K562 (cell line): ENCODE results near the gene PRKAR1B. TPM values are rescaled to one million over a fixed set of nuclear protein-coding genes. Genes with fewer than 3 reads are reported as not detected.
"Not testable (repeated sequence)": the region's sequence is repeated elsewhere in the genome, so short reads cannot be mapped to it uniquely, and the experiment has no call there.

Experiments
- ATAC-seq: fragments of 200-7000 bp; cut with Tn5 transposase; 3 replicates; pipeline ENCODE4 v1.9.1; 2020; ENCODE audit warnings: moderate library complexity
- BruUV-seq: library from RNA; stranded (reverse); fragments of 400-500 nt; replicated peaks from 2 replicates; lab custom pipeline; 2021; lab: Mats Ljungman, UMichigan
- CTCF ChIA-PET: fragments of 300-600 bp; formaldehyde crosslinking; extraction: SDS; loops from one replicate; lab custom pipeline; 2021; ENCODE audit warnings: low intra/inter-chr PET ratio; lab: Yijun Ruan, JAX
- POLR2A ChIA-PET: fragments of 300-600, 350-650 bp; sonication (Branson Sonifier 250); formaldehyde crosslinking; extraction: SDS; loops from one replicate; lab custom pipeline; 2021; ENCODE audit warnings: antibody characterized with exemption, inconsistent platforms; lab: Yijun Ruan, JAX
- DNase-seq, 4 experiments: peaks; one replicate each; pipeline versions ENCODE4 v3.0.0 to v3.0.0-alpha.2; 2011 to 2018; ENCODE audit warnings: low spot score in 3 of 4, mixed read lengths in 3 of 4; ENCODE audit errors: extremely low read depth in 1 of 4
- FAIRE-seq: peaks from 2 replicates; lab custom pipeline; 2011; peaks lifted over from hg19 to GRCh38; lab: Jason Lieb, UNC
- H2AFZ ChIP-seq: 2 replicates; pipeline ENCODE4 v1.6.0; 2011; ENCODE audit warnings: low read depth, low read length, control low read depth, inconsistent platforms
- H3K27ac ChIP-seq: fragments of 200-600 bp; 3 replicates; pipeline ENCODE4 v1.8.0; 2011; ENCODE audit warnings: low read depth, mild to moderate bottlenecking, control low read depth, inconsistent platforms, low read length, moderate library complexity, mixed read lengths; ENCODE audit errors: extremely low read depth
- H3K27me3 ChIP-seq, 2 experiments: fragments of 300-600 bp in 1 of 2; 2 replicates in 1 of 2; 3 replicates in 1 of 2; pipeline versions ENCODE4 v1.6.0 to v1.8.0; 2011; ENCODE audit warnings: inconsistent platforms in 2 of 2, low read length in 2 of 2, mild to moderate bottlenecking in 1 of 2, mixed read lengths in 1 of 2, moderate library complexity in 1 of 2; ENCODE audit not compliant: control insufficient read depth in 2 of 2, insufficient read depth in 2 of 2
- H3K36me3 ChIP-seq: fragments of 300-600 bp; 3 replicates; pipeline ENCODE4 v1.8.0; 2011; ENCODE audit warnings: mild to moderate bottlenecking, low read length, inconsistent platforms; ENCODE audit not compliant: control insufficient read depth, insufficient read depth
- H3K4me1 ChIP-seq, 2 experiments: fragments of 200-600 bp in 1 of 2; replicated peaks in 1 of 2; 2 replicates in 1 of 2; 3 replicates in 1 of 2; pipeline versions ENCODE4 v1.5.1 to v1.8.0; 2011; ENCODE audit warnings: inconsistent platforms in 2 of 2, low read length in 2 of 2, mild to moderate bottlenecking in 1 of 2, mixed read lengths in 1 of 2, moderate library complexity in 1 of 2; ENCODE audit not compliant: control insufficient read depth in 2 of 2, insufficient read depth in 2 of 2
- H3K4me2 ChIP-seq: 2 replicates; pipeline ENCODE4 v1.6.1; 2011; ENCODE audit warnings: low read length, control low read depth, inconsistent platforms, mixed read lengths; ENCODE audit not compliant: insufficient read depth
- H3K4me3 ChIP-seq: fragments of 200-600 bp; sonication (generic), shearing (Covaris generic); 2 replicates; pipeline ENCODE4 v1.5.1; 2016; ENCODE audit warnings: control low read depth, inconsistent platforms
- H3K79me2 ChIP-seq: fragments of 200-600 bp; 3 replicates; pipeline ENCODE4 v1.8.0; 2011; ENCODE audit warnings: low read length, inconsistent platforms; ENCODE audit not compliant: control insufficient read depth, insufficient read depth
- H3K9ac ChIP-seq, 2 experiments: 2 replicates each; pipeline versions ENCODE4 v1.6.0 to v1.6.1; 2011; ENCODE audit warnings: low read depth in 2 of 2, low read length in 2 of 2, control low read depth in 1 of 2, inconsistent platforms in 1 of 2, mild to moderate bottlenecking in 1 of 2, mixed read lengths in 1 of 2; ENCODE audit not compliant: insufficient read depth in 1 of 2
- H3K9me1 ChIP-seq: one replicate; pipeline ENCODE4 v1.6.0; 2011; ENCODE audit warnings: inconsistent platforms, mild to moderate bottlenecking, low read length, moderate library complexity; ENCODE audit not compliant: control insufficient read depth, insufficient read depth
- H3K9me3 ChIP-seq: replicated peaks from 2 replicates; pipeline ENCODE4 v1.5.1; 2011; ENCODE audit warnings: low read depth, low read length, inconsistent platforms; ENCODE audit not compliant: control insufficient read depth, insufficient read depth
- H4K20me1 ChIP-seq: replicated peaks from 2 replicates; pipeline ENCODE4 v1.6.1; 2011; ENCODE audit warnings: low read length, inconsistent platforms, mixed read lengths; ENCODE audit not compliant: control insufficient read depth, insufficient read depth
- ARID4B ChIP-seq: sonication (generic); formaldehyde crosslinking; IDR thresholded peaks from 2 replicates; pipeline ENCODE4 v1.8.0; 2022; ENCODE audit warnings: mild to moderate bottlenecking, missing genetic modification reagents
- CREM ChIP-seq: IDR thresholded peaks from 2 replicates; pipeline ENCODE4 v1.6.1; 2014; ENCODE audit warnings: antibody characterized with exemption, low read depth
- CTBP1 ChIP-seq: fragments of 450-650 bp; IDR thresholded peaks from 2 replicates; pipeline ENCODE4 v1.6.1; 2016; ENCODE audit warnings: borderline replicate concordance
- DPF2 ChIP-seq: fragments of 450-650 bp; IDR thresholded peaks from 2 replicates; pipeline ENCODE4 v1.6.1; 2016
- EGR1 ChIP-seq: fragments of 450-650 bp; conservative IDR thresholded peaks from 2 replicates; pipeline ENCODE4 v1.6.1; 2017; ENCODE audit warnings: mild to moderate bottlenecking
- HNRNPL ChIP-seq: fragments of 200-400 bp; formaldehyde crosslinking; IDR thresholded peaks from 2 replicates; pipeline ENCODE4 v1.6.1; 2017; ENCODE audit warnings: low read depth, mild to moderate bottlenecking, low read length
- NR2C2 ChIP-seq, 2 experiments: fragments of 200-800 bp in 1 of 2; sonication (Bioruptor generic) in 1 of 2; sonication (generic) in 1 of 2; formaldehyde crosslinking in 1 of 2; IDR thresholded peaks; 2 replicates each; pipeline versions ENCODE4 v1.6.1 to v1.8.0; 2016 to 2022; ENCODE audit warnings: mild to moderate bottlenecking in 1 of 2, missing compliant biosample characterization in 1 of 2, missing genetic modification characterization in 1 of 2, missing genetic modification reagents in 1 of 2
- RBFOX2 ChIP-seq: fragments of 200-400 bp; formaldehyde crosslinking; IDR thresholded peaks from 2 replicates; pipeline ENCODE4 v1.6.1; 2017; ENCODE audit warnings: low read depth, mild to moderate bottlenecking, low read length, moderate library complexity
- ZNF263 ChIP-seq: sonication (generic); formaldehyde crosslinking; IDR thresholded peaks from 2 replicates; pipeline ENCODE4 v1.8.0; 2022; ENCODE audit warnings: mild to moderate bottlenecking, missing genetic modification reagents, borderline replicate concordance
- ZNF592 ChIP-seq: fragments of 450-650 bp; IDR thresholded peaks from 2 replicates; pipeline ENCODE4 v1.6.1; 2017; ENCODE audit warnings: antibody characterized with exemption, mild to moderate bottlenecking
- WGBS: fragments of 100-300 bp; shearing (Covaris generic); methylation state at CpG from one replicate; pipeline ENCODE4 v1.1.6; 2016; ENCODE audit warnings: low coverage, mixed read lengths; ENCODE audit not compliant: insufficient coverage; ENCODE audit errors: missing lambda C conversion rate; 5-methylcytosine and 5-hydroxymethylcytosine counted together
- in situ Hi-C: fragments of 300-500 bp; cut with MboI; formaldehyde crosslinking; loops from 4 replicates; pipeline ENCODE4 v1.15.0; 2018; ENCODE audit warnings: inconsistent platforms, mixed read lengths
- intact Hi-C: fragments of 100-400 bp; cut with micrococcal nuclease; formaldehyde crosslinking; loops from 2 replicates; pipeline ENCODE4 v1.14.2; 2022
- polyA plus RNA-seq, 8 experiments: library from polyadenylated mRNA; depleted of rRNA in 4 of 8; stranded (reverse) in 5 of 8; unstranded in 3 of 8; fragments of >200 nt; fragmentation: Nextera tagmentation in 2 of 8; fragmentation: Illumina TruSeq in 1 of 8; extraction: Ambion mirVana in 2 of 8; extraction: Trizol in 1 of 8; gene quantifications; 2 replicates each; pipeline versions ENCODE4 v1.2.1 to v1.2.3, GENCODE V29; 2011 to 2014; ENCODE audit warnings: inconsistent platforms in 1 of 8, missing spikeins in 1 of 8
- total RNA-seq, 7 experiments: library from RNA; depleted of rRNA in 6 of 7; stranded (reverse); fragments of >200 nt in 6 of 7; fragmentation: Illumina TruSeq in 2 of 7; extraction: Trizol in 2 of 7; gene quantifications; 2 replicates each; pipeline versions ENCODE4 v1.2.1 to v1.2.3, GENCODE V29; 2011 to 2021; ENCODE audit warnings: low replicate concordance in 1 of 7

PRKAR1B gene
- total and polyA plus RNA-seq, 9 of the 15 experiments (the other 6 are each of a cell fraction or from before 2014, with no cell fraction given) = 0.99 to 30.5 (median 12.7) TPM

GRCh38 chr7:635687-636382 lies 91.2 kb downstream of the PRKAR1B start:
- H3K9me3 ChIP-seq; H3K36me3 ChIP-seq; BruUV-seq; in situ Hi-C loops; H3K27me3 ChIP-seq; H2AFZ ChIP-seq; H4K20me1 ChIP-seq; H3K9me1 ChIP-seq; TF ChIP-seq NR2C2 (CRISPR knock-in tag; IDR thresholded peaks at IDR 0.05): not testable (repeated sequence)
- Histone ChIP-seq H3K79me2 (peaks cover 25% of the 10 kb centered on the region), H3K4me3 (peak overlapping the region; percentile 39), H3K4me1 (peaks cover 4 to 35% of the 10 kb centered on the region in 2 experiments; a peak in 4 of 5 replicates), H3K27ac (peak overlapping the region; percentile 54; the same call in 2 of the 3 replicates), H3K4me2 (peak overlapping the region; percentile 86), H3K9ac (peak overlapping the region; percentile 40 to 83; a peak in 3 of 4 replicates)
- peak; percentile 62 for TF ChIP-seq EGR1
- 0 out of 2 replicates have a peak, but pooled peaks have one; percentile 46 for TF ChIP-seq HNRNPL
- peak; percentile 30; the same call in 1 of the 2 replicates for TF ChIP-seq CTBP1
- 0 out of 2 replicates have a peak, but pooled peaks have one; percentile 39 for TF ChIP-seq ZNF592
- TF ChIP-seq DPF2 = 0 out of 2 replicates have a peak, but pooled peaks have one; percentile 24
- TF ChIP-seq ARID4B (CRISPR knock-in tag) = peak; percentile 27; the same call in 1 of the 2 replicates
- TF ChIP-seq RBFOX2 = 0 out of 2 replicates have a peak, but pooled peaks have one; percentile 20
- peak; percentile 90 for TF ChIP-seq ZNF263 (CRISPR knock-in tag)
- TF ChIP-seq CREM = 0 out of 2 replicates have a peak, but pooled peaks have one; percentile 18
- peak; percentile 26; the same call in 1 of the 2 replicates for TF ChIP-seq NR2C2 (tag; IDR thresholded peaks at IDR 0.05)
- DNase-seq (peak in 3 of 4 experiments; percentile 41 to 48 (median 44)), ATAC-seq (peak; percentile 68), FAIRE-seq (peak; percentile 71)
- intact Hi-C loops = loop anchor here (2.0 to 5.0 kb wide), 2 partner anchors 119 to 313 kb away; partner anchors contain the start of gene PDGFA
- POLR2A ChIA-PET = interaction anchor here (0.6 to 1.7 kb wide), 2 partner anchors 9 to 465 kb away, joined by 3 to 7 read pairs; no protein-coding TSS in a partner anchor
- 28% methylated on average over 6 of the region's 81 CpGs for WGBS
- CTCF ChIA-PET = interaction anchor here (1.1 to 1.3 kb wide), 2 partner anchors 303 to 314 kb away, joined by 3 read pairs; no protein-coding TSS in a partner anchor
